HG02571 (cell line): ENCODE results near the gene RAB11A.

Experiments
- ATAC-seq: cut with Tn5 transposase; IDR thresholded peaks from one replicate; pipeline ENCODE4 v1.9.1; 2021; ENCODE audit warnings: mild to moderate bottlenecking, moderate library complexity; ENCODE audit not compliant: unreplicated experiment

The RAB11A gene

GRCh38 chr15:65914981-65915925 is 46.0 kb downstream of the RAB11A start:
- ATAC-seq = no peak

- no peak for ATAC-seq
Measured at GRCh38 chr15:65916041-65916663, 46.9 kb downstream of the RAB11A start.

- peak; percentile 63 for ATAC-seq
Measured at GRCh38 chr15:65916664-65917406, 47.5 kb downstream of the RAB11A start.

- ATAC-seq = peak; percentile 8
Measured at GRCh38 chr15:65917407-65917756, 48.1 kb downstream of the RAB11A start.

- no peak for ATAC-seq
Measured at GRCh38 chr15:65917936-65918335, 48.6 kb downstream of the RAB11A start.

- ATAC-seq = no peak
Measured at GRCh38 chr15:65918357-65918920, 49.1 kb downstream of the RAB11A start.

- no peak for ATAC-seq
Measured at GRCh38 chr15:65918945-65919344, 49.7 kb downstream of the RAB11A start.

GRCh38 chr15:65919353-65919752 is 50.1 kb downstream of the RAB11A start:
- no peak for ATAC-seq

GRCh38 chr15:65920121-65920520 is 50.8 kb downstream of the RAB11A start:
- ATAC-seq = no peak

- ATAC-seq = no peak
Measured at GRCh38 chr15:65920825-65921309, 51.6 kb downstream of the RAB11A start.

GRCh38 chr15:65921780-65922179 is 52.5 kb downstream of the RAB11A start:
- ATAC-seq = no peak

GRCh38 chr15:65922621-65923020 is 53.3 kb downstream of the RAB11A start:
- ATAC-seq = no peak

- no peak for ATAC-seq
Measured at GRCh38 chr15:65923264-65923663, 54.0 kb downstream of the RAB11A start.

- no peak for ATAC-seq
Measured at GRCh38 chr15:65924004-65924403, 54.7 kb downstream of the RAB11A start.

- no peak for ATAC-seq
Measured at GRCh38 chr15:65925338-65925737, 56.0 kb downstream of the RAB11A start.

GRCh38 chr15:65926459-65926858 is 57.2 kb downstream of the RAB11A start:
- no peak for ATAC-seq

- no peak for ATAC-seq
Measured at GRCh38 chr15:65926899-65927298, 57.6 kb downstream of the RAB11A start.

GRCh38 chr15:65927545-65927944 is 58.3 kb downstream of the RAB11A start:
- no peak for ATAC-seq

GRCh38 chr15:65929573-65929972 is 60.3 kb downstream of the RAB11A start:
- no peak for ATAC-seq

GRCh38 chr15:65930134-65930533 is 60.8 kb downstream of the RAB11A start:
- no peak for ATAC-seq

- ATAC-seq = no peak
Measured at GRCh38 chr15:65931221-65931620, 61.9 kb downstream of the RAB11A start.
